ENCODE measurements around the gene SSR3. TPM values are rescaled to one million over a fixed set of nuclear protein-coding genes. Genes with fewer than 3 reads are reported as not detected.
"Not testable (repeated sequence)": the region's sequence is repeated elsewhere in the genome, so short reads cannot be mapped to it uniquely, and the experiment has no call there.

SSR3 gene
- total RNA-seq, 2 experiments from 2014 or later, result 63.3 to 158 TPM

DNA sequence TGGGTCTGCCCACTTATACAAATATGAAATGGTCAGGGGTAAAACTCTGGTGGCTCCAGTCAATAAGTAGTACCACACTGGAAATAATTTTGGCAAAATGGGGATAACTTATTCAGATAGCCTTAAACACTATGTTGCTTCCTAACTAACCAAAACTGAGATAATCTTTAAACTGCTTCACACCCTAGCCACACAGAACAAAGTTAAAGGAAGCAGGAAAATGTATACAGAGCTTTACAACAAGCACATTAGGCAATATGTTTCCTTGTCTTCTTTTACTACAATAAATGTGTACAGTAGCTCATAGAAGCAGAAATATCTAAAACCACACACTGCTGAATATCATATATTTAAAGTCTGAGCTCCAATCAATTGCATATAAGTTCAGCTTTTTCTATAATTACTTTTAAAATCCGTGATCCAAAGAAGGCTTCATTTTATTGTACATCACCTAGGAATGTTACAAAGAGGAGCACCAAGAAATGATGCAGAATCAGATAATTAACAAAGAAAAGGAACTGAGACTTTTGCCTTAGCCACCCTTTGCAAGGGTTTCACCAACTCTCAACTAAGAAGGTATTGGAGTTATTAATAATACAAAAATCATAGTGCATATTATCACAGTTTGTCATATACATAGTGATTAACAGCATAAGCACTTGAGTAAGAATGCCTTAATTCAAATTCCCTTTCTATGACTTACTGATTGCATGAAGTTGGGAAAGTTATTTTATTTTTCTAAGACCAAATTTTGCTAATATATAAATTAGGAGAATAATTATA is 9.2 kb upstream of the SSR3 start:
- Histone ChIP-seq H3K4me2 (ENCODE audit: low read length) (no peak overlapping the region), H3K27ac (ENCODE audit: low read depth, low read length, poor library complexity, severe bottlenecking) (no peak overlapping the region), H3K9me2 (ENCODE audit: insufficient read depth, low read length) (no peaks in the 10 kb centered on the region), H3K4me3 (ENCODE audit: low read depth, low read length, poor library complexity, severe bottlenecking) (no peak overlapping the region), H3K36me3 (ENCODE audit: insufficient read depth, low read length) (no peaks in the 10 kb centered on the region), H2AFZ (ENCODE audit: low read length) (no peak overlapping the region), H3K79me2 (ENCODE audit: insufficient read depth, low read depth, low read length) (no peaks in the 10 kb centered on the region), H3K4me1 (ENCODE audit: insufficient read depth, low read length, poor library complexity, severe bottlenecking) (no peaks in the 10 kb centered on the region), H3K9me3 (ENCODE audit: low read length) (peaks cover 9% of the 10 kb centered on the region; the same call in 1 of the 2 replicates), H4K20me1 (ENCODE audit: insufficient read depth, low read length) (no peaks in the 10 kb centered on the region)
- TF ChIP-seq EZH2phosphoT487 (IDR thresholded peaks at IDR 0.05; ENCODE audit: borderline replicate concordance, low read depth, low read length), result no peak
- TF ChIP-seq, protein P1, sequence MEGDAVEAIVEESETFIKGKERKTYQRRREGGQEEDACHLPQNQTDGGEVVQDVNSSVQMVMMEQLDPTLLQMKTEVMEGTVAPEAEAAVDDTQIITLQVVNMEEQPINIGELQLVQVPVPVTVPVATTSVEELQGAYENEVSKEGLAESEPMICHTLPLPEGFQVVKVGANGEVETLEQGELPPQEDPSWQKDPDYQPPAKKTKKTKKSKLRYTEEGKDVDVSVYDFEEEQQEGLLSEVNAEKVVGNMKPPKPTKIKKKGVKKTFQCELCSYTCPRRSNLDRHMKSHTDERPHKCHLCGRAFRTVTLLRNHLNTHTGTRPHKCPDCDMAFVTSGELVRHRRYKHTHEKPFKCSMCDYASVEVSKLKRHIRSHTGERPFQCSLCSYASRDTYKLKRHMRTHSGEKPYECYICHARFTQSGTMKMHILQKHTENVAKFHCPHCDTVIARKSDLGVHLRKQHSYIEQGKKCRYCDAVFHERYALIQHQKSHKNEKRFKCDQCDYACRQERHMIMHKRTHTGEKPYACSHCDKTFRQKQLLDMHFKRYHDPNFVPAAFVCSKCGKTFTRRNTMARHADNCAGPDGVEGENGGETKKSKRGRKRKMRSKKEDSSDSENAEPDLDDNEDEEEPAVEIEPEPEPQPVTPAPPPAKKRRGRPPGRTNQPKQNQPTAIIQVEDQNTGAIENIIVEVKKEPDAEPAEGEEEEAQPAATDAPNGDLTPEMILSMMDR (conservative IDR thresholded peaks at IDR 0.05; ENCODE audit: low read length), result no peak
- intact Hi-C loops (cut with micrococcal nuclease; ENCODE audit: unreplicated experiment), result no loop called here
- POLR2A ChIA-PET, result interaction anchor here (0.7 to 2.3 kb wide), 3 partner anchors 9 to 585 kb away, joined by 4 to 23 read pairs (median 4); partner anchors contain the start of gene SSR3
- no peak for DNase-seq (ENCODE audit: low spot score)
- BruUV-seq (replicated peaks), result no TSS peak
- CTCF ChIA-PET (ENCODE audit: unreplicated experiment), result interaction anchor here (0.6 kb wide), 1 partner anchor 23 kb away, joined by 3 read pairs; no protein-coding TSS in a partner anchor

DNA sequence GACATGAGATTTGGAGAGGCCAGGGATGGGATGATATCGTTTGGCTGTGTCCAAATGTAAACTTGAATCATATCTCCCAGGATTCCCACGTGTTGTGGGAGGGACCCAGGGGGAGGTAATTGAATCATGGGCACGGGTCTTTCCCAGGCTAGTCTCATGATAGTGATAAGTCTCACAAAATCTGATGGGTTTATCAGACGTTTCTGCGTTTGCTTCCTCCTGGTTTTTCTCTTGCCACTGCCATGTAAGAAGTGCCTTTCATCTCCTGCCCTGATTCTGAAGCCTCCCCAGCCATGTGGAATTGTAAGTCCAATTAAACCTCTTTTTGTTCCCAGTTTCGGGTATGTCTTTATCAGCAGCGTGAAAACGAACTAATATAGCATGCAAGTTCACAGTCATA is 7.6 kb upstream of the SSR3 start:
- POLR2A ChIA-PET; H3K9me2 ChIP-seq (ENCODE audit: insufficient read depth, low read length); H2AFZ ChIP-seq (ENCODE audit: low read length); H3K27ac ChIP-seq (ENCODE audit: low read depth, low read length, poor library complexity, severe bottlenecking); H3K4me3 ChIP-seq (ENCODE audit: low read depth, low read length, poor library complexity, severe bottlenecking); H3K36me3 ChIP-seq (ENCODE audit: insufficient read depth, low read length); H3K4me2 ChIP-seq (ENCODE audit: low read length); BruUV-seq (replicated peaks); H3K4me1 ChIP-seq (ENCODE audit: insufficient read depth, low read length, poor library complexity, severe bottlenecking); DNase-seq (ENCODE audit: low spot score); CTCF ChIA-PET (ENCODE audit: unreplicated experiment); intact Hi-C loops (cut with micrococcal nuclease; ENCODE audit: unreplicated experiment); H3K79me2 ChIP-seq (ENCODE audit: insufficient read depth, low read depth, low read length); H4K20me1 ChIP-seq (ENCODE audit: insufficient read depth, low read length); H3K9me3 ChIP-seq (ENCODE audit: low read length): not testable (repeated sequence)

DNA sequence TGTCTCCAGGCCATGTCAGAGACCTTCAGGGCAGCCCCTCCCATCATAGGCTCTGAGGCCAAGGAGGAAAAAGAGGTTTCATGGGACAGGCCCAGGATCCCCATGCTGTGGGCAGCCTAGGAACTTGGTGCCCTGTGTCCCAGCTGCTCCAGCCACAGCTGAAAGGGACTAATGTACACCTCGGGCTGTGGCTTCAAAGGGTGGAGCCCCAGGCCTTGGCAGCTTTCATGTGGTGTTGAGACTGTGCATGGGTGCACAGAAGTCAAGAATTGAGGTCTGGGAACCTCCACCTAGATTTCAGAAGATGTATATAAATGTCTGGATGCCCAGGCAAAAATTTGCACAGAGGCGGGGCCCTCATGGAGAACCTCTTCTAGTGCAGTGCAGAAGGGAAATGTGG is 6.6 kb upstream of the SSR3 start:
- no peak overlapping the region; the same call in 1 of the 2 replicates for H2AFZ ChIP-seq (ENCODE audit: low read length)
- H3K36me3 ChIP-seq (ENCODE audit: insufficient read depth, low read length), result no peaks in the 10 kb centered on the region
- CTCF ChIA-PET (ENCODE audit: unreplicated experiment), result no interaction called here
- POLR2A ChIA-PET, result interaction anchor here (1.5 kb wide), 1 partner anchor 9 kb away, joined by 4 read pairs; no protein-coding TSS in a partner anchor
- H3K4me1 ChIP-seq (ENCODE audit: insufficient read depth, low read length, poor library complexity, severe bottlenecking), result no peaks in the 10 kb centered on the region
- no peak for DNase-seq (ENCODE audit: low spot score)
- no peaks in the 10 kb centered on the region for H4K20me1 ChIP-seq (ENCODE audit: insufficient read depth, low read length)
- no peak overlapping the region for H3K27ac ChIP-seq (ENCODE audit: low read depth, low read length, poor library complexity, severe bottlenecking)
- no TSS peak for BruUV-seq (replicated peaks)
- intact Hi-C loops (cut with micrococcal nuclease; ENCODE audit: unreplicated experiment), result no loop called here
- peaks cover 2% of the 10 kb centered on the region; the same call in 1 of the 2 replicates for H3K9me3 ChIP-seq (ENCODE audit: low read length)
- H3K79me2 ChIP-seq (ENCODE audit: insufficient read depth, low read depth, low read length), result no peaks in the 10 kb centered on the region
- H3K4me3 ChIP-seq (ENCODE audit: low read depth, low read length, poor library complexity, severe bottlenecking), result no peak overlapping the region
- no peaks in the 10 kb centered on the region for H3K9me2 ChIP-seq (ENCODE audit: insufficient read depth, low read length)
- no peak overlapping the region for H3K4me2 ChIP-seq (ENCODE audit: low read length)
- TF ChIP-seq, protein P1 (conservative IDR thresholded peaks at IDR 0.05; ENCODE audit: low read length), result no peak
- no peak for TF ChIP-seq EZH2phosphoT487 (IDR thresholded peaks at IDR 0.05; ENCODE audit: borderline replicate concordance, low read depth, low read length)

All from OCI-LY7 (cell line).